GM23338 (cell line): Measurements from ENCODE around the gene MYO16. TPM values are rescaled to one million over a fixed set of nuclear protein-coding genes. Genes with fewer than 3 reads are reported as not detected.

Experiments
- ATAC-seq: fragments of 200-7000 bp; cut with Tn5 transposase; 3 replicates; pipeline ENCODE4 v1.9.1; 2020
- DNase-seq: peaks from one replicate; pipeline ENCODE4 v3.0.0-alpha.2; 2015; ENCODE audit warnings: low spot score
- H2AFZ ChIP-seq: fragments of 200-600 bp; sonication (generic); 2 replicates; pipeline ENCODE4 v1.8.0; 2016; ENCODE audit warnings: antibody characterized with exemption, mild to moderate bottlenecking, moderate library complexity
- H3F3A ChIP-seq: fragments of 200-600 bp; sonication (generic); replicated peaks from 2 replicates; pipeline ENCODE4 v1.8.0; 2017; ENCODE audit warnings: antibody characterized with exemption, mixed run types, low read depth
- H3K27ac ChIP-seq: fragments of 200-600 bp; sonication (generic); 2 replicates; pipeline ENCODE4 v1.6.1; 2016; ENCODE audit warnings: low read depth
- H3K27me3 ChIP-seq: fragments of 200-600 bp; sonication (generic); 2 replicates; pipeline ENCODE4 v1.8.0; 2016; ENCODE audit warnings: mild to moderate bottlenecking, mixed run types, moderate library complexity; ENCODE audit not compliant: insufficient read depth
- H3K36me3 ChIP-seq: fragments of 200-600 bp; sonication (generic); 2 replicates; pipeline ENCODE4 v1.8.0; 2016; ENCODE audit warnings: mild to moderate bottlenecking; ENCODE audit not compliant: insufficient read depth
- H3K4me1 ChIP-seq: fragments of 200-600 bp; sonication (generic); 2 replicates; pipeline ENCODE4 v1.8.0; 2016; ENCODE audit warnings: mild to moderate bottlenecking, moderate library complexity; ENCODE audit not compliant: insufficient read depth
- H3K4me2 ChIP-seq: fragments of 200-600 bp; sonication (generic); 2 replicates; pipeline ENCODE4 v1.7.1; 2017; ENCODE audit warnings: mixed run types
- H3K4me3 ChIP-seq: fragments of 200-600 bp; sonication (generic); 2 replicates; pipeline ENCODE4 v1.6.1; 2016; ENCODE audit warnings: mixed run types
- H3K79me2 ChIP-seq: fragments of 200-600 bp; sonication (generic); replicated peaks from 2 replicates; pipeline ENCODE4 v1.8.0; 2017; ENCODE audit warnings: mild to moderate bottlenecking; ENCODE audit not compliant: insufficient read depth
- H3K9me2 ChIP-seq: fragments of 200-600 bp; sonication (generic); 2 replicates; pipeline ENCODE4 v1.8.0; 2017; ENCODE audit not compliant: insufficient read depth
- H4K20me1 ChIP-seq: fragments of 200-600 bp; sonication (generic); replicated peaks from 2 replicates; pipeline ENCODE4 v1.8.0; 2017; ENCODE audit warnings: mild to moderate bottlenecking; ENCODE audit not compliant: insufficient read depth
- H3K27ac Mint-ChIP-seq: 2 replicates; pipeline ENCODE4 v1.8.0; 2020; ENCODE audit warnings: inconsistent platforms, mild to moderate bottlenecking, moderate library complexity, mixed read lengths
- H3K27me3 Mint-ChIP-seq: 3 replicates; pipeline ENCODE4 v1.8.0; 2022; ENCODE audit warnings: low read depth, mild to moderate bottlenecking, moderate library complexity, mixed read lengths, inconsistent platforms; ENCODE audit not compliant: insufficient read depth, poor library complexity
- H3K36me3 Mint-ChIP-seq: 3 replicates; pipeline ENCODE4 v1.8.0; 2021; ENCODE audit warnings: low read depth, mild to moderate bottlenecking, inconsistent platforms, moderate library complexity, mixed read lengths
- H3K4me1 Mint-ChIP-seq: 3 replicates; pipeline ENCODE4 v1.8.0; 2020; ENCODE audit warnings: mild to moderate bottlenecking, inconsistent platforms, mixed read lengths
- H3K4me3 Mint-ChIP-seq: 3 replicates; pipeline ENCODE4 v1.8.0; 2021; ENCODE audit warnings: moderate library complexity, mild to moderate bottlenecking, inconsistent platforms, mixed read lengths
- H3K9me3 Mint-ChIP-seq: 3 replicates; pipeline ENCODE4 v1.8.0; 2020; ENCODE audit warnings: moderate library complexity, mild to moderate bottlenecking, inconsistent platforms, mixed read lengths
- EZH2 ChIP-seq: fragments of 200-600 bp; sonication (generic); IDR thresholded peaks from one replicate; pipeline ENCODE4 v1.8.0; 2017; ENCODE audit warnings: antibody characterized with exemption, mild to moderate bottlenecking, low read depth; ENCODE audit not compliant: unreplicated experiment
- EZH2phosphoT487 ChIP-seq: fragments of 200-600 bp; sonication (generic); IDR thresholded peaks from one replicate; pipeline ENCODE4 v1.8.1; 2018; ENCODE audit warnings: antibody characterized with exemption; ENCODE audit not compliant: unreplicated experiment
- NANOG ChIP-seq: IDR thresholded peaks from 2 replicates; pipeline ENCODE4 v1.6.1; 2016; ENCODE audit warnings: antibody characterized with exemption, borderline replicate concordance
- POLR2AphosphoS5 ChIP-seq: IDR thresholded peaks from 2 replicates; pipeline ENCODE4 v1.6.1; 2016; ENCODE audit warnings: antibody characterized with exemption, low read depth
- ZNF114 ChIP-seq: fragments of 250-450 bp; sonication (Bioruptor Pico); IDR thresholded peaks from 2 replicates; pipeline ENCODE4 v1.5.0; 2020; ENCODE audit warnings: mild to moderate bottlenecking, moderate library complexity
- polyA plus RNA-seq: library from polyadenylated mRNA; unstranded; fragments of >200 nt; fragmentation: Nextera tagmentation; extraction: Ambion mirVana; gene quantifications from 2 replicates; pipeline ENCODE4 v1.2.1, GENCODE V29; 2016
- total RNA-seq: library from RNA; depleted of rRNA; stranded (reverse); fragments of >200 nt; shearing (Covaris generic); gene quantifications from 2 replicates; pipeline ENCODE4 v1.2.3, GENCODE V29; 2014
- TF ChIP-seq, protein P1 (sequence below): fragments of 250-450 bp; sonication (Bioruptor Pico); IDR thresholded peaks from 2 replicates; pipeline ENCODE4 v1.5.0; 2020; ENCODE audit warnings: mild to moderate bottlenecking, moderate library complexity
- TF ChIP-seq, protein P2 (sequence below), 2 experiments: fragments of 200-600 bp in 1 of 2; sonication (generic) in 1 of 2; conservative IDR thresholded peaks; 2 replicates each; pipeline versions ENCODE4 v1.5.1 to v1.6.1; 2016 to 2017; ENCODE audit warnings: antibody characterized with exemption in 2 of 2, low read depth in 2 of 2, mild to moderate bottlenecking in 2 of 2, moderate library complexity in 1 of 2

MYO16 gene
- total and polyA plus RNA-seq, 2 experiments from 2014 or later: 0.10 to 0.13 TPM

DNA sequence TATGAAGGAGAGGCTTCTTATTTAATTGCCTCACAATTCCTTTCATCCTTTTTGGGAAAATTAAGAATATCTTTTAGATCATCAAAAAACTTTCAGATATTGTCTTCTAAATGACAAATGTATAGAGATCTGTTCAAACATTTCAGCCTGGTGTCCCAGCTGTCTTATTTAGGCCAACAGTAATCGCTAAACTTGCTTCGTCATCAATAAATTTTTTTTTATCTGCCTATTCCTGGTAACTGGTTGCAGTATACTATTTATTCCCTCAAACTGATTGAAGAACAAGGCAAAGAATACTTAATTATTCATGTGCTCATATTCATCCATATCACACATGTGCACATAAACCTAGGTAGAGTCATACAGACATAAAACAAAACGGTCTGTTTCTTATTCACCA lies 5.3 kb upstream of the MYO16 start (continued):
- TF ChIP-seq, protein P1, sequence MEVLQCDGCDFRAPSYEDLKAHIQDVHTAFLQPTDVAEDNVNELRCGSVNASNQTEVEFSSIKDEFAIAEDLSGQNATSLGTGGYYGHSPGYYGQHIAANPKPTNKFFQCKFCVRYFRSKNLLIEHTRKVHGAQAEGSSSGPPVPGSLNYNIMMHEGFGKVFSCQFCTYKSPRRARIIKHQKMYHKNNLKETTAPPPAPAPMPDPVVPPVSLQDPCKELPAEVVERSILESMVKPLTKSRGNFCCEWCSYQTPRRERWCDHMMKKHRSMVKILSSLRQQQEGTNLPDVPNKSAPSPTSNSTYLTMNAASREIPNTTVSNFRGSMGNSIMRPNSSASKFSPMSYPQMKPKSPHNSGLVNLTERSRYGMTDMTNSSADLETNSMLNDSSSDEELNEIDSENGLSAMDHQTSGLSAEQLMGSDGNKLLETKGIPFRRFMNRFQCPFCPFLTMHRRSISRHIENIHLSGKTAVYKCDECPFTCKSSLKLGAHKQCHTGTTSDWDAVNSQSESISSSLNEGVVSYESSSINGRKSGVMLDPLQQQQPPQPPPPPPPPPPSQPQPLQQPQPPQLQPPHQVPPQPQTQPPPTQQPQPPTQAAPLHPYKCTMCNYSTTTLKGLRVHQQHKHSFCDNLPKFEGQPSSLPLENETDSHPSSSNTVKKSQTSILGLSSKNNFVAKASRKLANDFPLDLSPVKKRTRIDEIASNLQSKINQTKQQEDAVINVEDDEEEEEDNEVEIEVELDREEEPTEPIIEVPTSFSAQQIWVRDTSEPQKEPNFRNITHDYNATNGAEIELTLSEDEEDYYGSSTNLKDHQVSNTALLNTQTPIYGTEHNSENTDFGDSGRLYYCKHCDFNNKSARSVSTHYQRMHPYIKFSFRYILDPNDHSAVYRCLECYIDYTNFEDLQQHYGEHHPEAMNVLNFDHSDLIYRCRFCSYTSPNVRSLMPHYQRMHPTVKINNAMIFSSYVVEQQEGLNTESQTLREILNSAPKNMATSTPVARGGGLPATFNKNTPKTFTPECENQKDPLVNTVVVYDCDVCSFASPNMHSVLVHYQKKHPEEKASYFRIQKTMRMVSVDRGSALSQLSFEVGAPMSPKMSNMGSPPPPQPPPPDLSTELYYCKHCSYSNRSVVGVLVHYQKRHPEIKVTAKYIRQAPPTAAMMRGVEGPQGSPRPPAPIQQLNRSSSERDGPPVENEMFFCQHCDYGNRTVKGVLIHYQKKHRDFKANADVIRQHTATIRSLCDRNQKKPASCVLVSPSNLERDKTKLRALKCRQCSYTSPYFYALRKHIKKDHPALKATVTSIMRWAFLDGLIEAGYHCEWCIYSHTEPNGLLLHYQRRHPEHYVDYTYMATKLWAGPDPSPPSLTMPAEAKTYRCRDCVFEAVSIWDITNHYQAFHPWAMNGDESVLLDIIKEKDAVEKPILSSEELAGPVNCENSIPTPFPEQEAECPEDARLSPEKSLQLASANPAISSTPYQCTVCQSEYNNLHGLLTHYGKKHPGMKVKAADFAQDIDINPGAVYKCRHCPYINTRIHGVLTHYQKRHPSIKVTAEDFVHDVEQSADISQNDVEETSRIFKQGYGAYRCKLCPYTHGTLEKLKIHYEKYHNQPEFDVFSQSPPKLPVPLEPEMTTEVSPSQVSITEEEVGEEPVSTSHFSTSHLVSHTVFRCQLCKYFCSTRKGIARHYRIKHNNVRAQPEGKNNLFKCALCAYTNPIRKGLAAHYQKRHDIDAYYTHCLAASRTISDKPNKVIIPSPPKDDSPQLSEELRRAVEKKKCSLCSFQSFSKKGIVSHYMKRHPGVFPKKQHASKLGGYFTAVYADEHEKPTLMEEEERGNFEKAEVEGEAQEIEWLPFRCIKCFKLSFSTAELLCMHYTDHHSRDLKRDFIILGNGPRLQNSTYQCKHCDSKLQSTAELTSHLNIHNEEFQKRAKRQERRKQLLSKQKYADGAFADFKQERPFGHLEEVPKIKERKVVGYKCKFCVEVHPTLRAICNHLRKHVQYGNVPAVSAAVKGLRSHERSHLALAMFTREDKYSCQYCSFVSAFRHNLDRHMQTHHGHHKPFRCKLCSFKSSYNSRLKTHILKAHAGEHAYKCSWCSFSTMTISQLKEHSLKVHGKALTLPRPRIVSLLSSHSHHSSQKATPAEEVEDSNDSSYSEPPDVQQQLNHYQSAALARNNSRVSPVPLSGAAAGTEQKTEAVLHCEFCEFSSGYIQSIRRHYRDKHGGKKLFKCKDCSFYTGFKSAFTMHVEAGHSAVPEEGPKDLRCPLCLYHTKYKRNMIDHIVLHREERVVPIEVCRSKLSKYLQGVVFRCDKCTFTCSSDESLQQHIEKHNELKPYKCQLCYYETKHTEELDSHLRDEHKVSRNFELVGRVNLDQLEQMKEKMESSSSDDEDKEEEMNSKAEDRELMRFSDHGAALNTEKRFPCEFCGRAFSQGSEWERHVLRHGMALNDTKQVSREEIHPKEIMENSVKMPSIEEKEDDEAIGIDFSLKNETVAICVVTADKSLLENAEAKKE (CRISPR knock-in tag): no peak
- TF ChIP-seq ZNF114 (CRISPR knock-in tag) (no peak), EZH2 (no peak)

DNA sequence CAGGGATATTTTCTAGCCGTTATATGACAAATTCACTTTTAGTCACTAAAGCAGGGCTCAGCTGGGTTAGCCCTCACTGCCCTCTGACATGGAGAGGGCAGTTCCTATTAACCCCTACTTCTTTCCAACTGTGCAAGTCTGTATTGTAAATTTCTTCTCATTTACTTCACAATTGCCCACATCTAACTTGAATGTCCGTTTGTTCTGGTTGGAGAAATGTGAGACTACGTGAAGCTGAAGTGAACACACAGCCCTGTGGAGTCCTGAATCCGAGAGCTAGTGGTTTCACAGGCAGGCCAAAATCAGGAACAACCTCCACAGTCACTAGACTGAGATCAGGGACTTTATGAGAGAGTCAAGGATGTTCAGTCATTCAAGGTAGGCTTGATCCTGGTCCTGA lies 4.4 kb upstream of the MYO16 start:
- H4K20me1 ChIP-seq: no peaks in the 10 kb centered on the region
- H3K4me3 ChIP-seq: no peak overlapping the region
- H3K27me3 Mint-ChIP-seq: peaks cover 2% of the 10 kb centered on the region
- peaks cover 7% of the 10 kb centered on the region; the same call in 1 of the 3 replicates for H3K9me3 Mint-ChIP-seq
- H3K4me2 ChIP-seq: no peak overlapping the region
- H3K4me1 ChIP-seq: peaks cover 4% of the 10 kb centered on the region; the same call in 1 of the 2 replicates
- no peaks in the 10 kb centered on the region for H3K27me3 ChIP-seq
- H3K36me3 Mint-ChIP-seq: peaks cover 3% of the 10 kb centered on the region; the same call in 1 of the 3 replicates
- DNase-seq (no peak), ATAC-seq (no peak)
- H3K27ac ChIP-seq: no peak overlapping the region
- H3K79me2 ChIP-seq: no peaks in the 10 kb centered on the region
- H3K9me2 ChIP-seq: 0 out of 2 replicates have a peak, but pooled peaks cover under 1% of the 10 kb centered on the region
- no peak overlapping the region for H3K4me3 Mint-ChIP-seq
- no peak for TF ChIP-seq POLR2AphosphoS5
- TF ChIP-seq NANOG: no peak
- TF ChIP-seq, protein P2, sequence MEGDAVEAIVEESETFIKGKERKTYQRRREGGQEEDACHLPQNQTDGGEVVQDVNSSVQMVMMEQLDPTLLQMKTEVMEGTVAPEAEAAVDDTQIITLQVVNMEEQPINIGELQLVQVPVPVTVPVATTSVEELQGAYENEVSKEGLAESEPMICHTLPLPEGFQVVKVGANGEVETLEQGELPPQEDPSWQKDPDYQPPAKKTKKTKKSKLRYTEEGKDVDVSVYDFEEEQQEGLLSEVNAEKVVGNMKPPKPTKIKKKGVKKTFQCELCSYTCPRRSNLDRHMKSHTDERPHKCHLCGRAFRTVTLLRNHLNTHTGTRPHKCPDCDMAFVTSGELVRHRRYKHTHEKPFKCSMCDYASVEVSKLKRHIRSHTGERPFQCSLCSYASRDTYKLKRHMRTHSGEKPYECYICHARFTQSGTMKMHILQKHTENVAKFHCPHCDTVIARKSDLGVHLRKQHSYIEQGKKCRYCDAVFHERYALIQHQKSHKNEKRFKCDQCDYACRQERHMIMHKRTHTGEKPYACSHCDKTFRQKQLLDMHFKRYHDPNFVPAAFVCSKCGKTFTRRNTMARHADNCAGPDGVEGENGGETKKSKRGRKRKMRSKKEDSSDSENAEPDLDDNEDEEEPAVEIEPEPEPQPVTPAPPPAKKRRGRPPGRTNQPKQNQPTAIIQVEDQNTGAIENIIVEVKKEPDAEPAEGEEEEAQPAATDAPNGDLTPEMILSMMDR (conservative IDR thresholded peaks at IDR 0.05; ENCODE audit: low read depth in 2 of 2): no peak
- TF ChIP-seq EZH2phosphoT487: no peak
- no peaks in the 10 kb centered on the region for H3F3A ChIP-seq
- H3K36me3 ChIP-seq: no peaks in the 10 kb centered on the region
- no peak overlapping the region for H2AFZ ChIP-seq
- 0 out of 2 replicates have a peak overlapping the region, but pooled peaks have one; percentile 62 for H3K27ac Mint-ChIP-seq
- peaks cover 19% of the 10 kb centered on the region; the same call in 2 of the 3 replicates for H3K4me1 Mint-ChIP-seq
